Activated T-cell treated with anti-CD3 and anti-CD28 coated beads for 48 hours (primary cell): Measurements from ENCODE around the gene RPH3AL.
"Not testable (repeated sequence)": the region's sequence is repeated elsewhere in the genome, so short reads cannot be mapped to it uniquely, and the experiment has no call there.

ENCODE experiments used
- DNase-seq: peaks from one replicate; pipeline ENCODE4 v3.0.0-alpha.2; 2020; ENCODE audit warnings: low read depth

RPH3AL gene

DNA sequence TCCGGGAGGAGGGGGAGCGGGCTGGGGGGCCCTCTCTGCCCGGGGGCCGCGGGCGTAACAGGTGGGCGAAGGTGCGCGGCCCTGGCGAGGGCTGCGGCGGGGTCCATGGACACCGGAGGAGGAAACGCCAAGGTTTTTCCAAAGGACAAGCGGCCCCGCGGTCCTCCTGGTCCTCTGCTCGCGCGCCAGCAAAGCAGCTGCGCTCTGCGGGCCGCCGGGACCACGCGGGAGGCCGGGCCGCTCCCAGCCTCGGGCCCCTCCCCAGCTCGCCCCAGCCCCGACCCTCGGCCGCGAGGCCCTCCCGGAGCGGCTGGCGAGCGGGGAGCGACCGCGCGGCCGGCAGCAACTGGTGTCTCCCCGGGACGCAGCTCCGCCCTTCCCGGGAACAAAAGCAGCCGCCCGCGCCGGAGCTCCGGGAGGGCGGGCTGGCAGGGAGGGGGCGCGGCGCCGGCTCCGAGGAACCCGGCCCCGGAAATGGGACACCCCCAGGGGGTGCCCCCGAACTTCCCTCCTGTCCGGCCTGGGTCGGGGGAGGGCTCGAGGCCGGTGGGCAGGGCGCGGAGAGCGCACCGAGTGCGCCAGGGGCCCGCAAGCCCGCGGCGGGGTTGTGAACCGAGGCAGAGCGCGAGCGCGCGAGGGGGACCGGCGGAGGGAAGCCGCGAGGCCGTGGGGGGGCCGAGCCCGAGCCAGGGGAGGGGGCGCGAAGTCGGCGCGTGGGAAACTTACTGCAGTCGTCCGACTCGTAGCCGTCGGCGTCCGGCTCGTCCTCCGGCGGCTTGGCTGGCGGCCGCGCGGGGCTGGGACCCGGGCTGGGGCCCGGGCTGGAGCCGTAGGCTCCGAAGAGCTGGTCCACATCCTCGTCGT, 172.0 kb downstream of the RPH3AL start:
- no peak for DNase-seq

GRCh38 chr17:179781-180380, 172.7 kb downstream of the RPH3AL start:
- no peak for DNase-seq

- no peak for DNase-seq
Observed at GRCh38 chr17:179066-179432, 173.6 kb downstream of the RPH3AL start.

DNA sequence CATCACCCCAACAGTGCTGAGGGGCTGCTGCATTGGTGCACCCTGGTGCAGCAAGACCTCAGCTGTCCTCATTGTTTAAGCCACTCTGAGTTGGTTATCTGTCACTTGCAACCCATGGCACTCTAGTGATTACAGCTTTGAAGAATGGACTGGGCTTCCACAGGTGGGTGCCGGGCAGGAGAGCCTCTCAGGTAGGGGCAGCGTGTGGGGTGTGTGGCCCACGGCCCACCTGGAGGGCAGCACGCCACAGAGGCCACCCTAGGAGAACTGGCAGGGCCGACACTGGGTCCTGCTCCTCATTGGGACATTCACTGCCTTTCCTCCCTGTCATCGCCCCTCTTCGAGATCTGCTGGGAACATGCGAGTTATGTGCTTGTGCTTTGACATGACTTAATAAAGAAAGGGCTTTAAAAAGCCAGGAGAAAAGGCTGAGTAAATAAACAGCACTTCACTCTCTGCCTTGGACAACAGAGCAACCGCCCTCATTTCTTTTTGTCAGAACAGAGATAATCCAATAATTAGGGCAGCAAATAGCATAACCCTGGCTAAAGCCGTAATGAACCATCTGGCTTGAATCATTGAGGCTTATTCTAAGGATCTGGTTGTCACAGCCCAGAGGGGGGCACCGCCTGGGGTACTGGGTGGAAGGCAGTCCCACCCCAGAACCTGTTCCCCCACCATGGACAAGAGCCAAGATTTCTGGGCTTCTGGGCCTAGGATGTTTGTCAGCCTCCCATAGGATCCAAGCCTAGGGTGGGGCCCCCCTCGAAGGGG, 174.1 kb downstream of the RPH3AL start:
- no peak for DNase-seq

DNA sequence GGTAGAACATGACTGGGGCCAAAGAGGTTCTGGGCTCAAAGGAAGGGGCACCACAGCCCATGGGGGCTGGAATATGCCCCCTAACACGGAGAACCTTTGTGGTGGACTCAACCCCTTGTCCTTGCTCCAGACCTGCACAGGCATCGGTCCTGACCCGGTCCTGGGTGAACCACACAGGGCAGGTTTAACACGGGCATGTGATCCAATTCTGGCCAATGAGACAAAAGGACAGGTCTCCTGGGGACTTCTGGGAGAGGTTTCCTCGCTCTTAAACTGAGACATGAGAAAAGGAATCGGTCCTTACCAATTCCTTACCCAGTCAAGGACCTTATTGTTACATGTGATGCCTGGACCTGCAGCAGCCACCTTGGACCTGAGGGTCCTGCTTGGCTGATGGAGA, 174.8 kb downstream of the RPH3AL start:
- no peak for DNase-seq

DNA sequence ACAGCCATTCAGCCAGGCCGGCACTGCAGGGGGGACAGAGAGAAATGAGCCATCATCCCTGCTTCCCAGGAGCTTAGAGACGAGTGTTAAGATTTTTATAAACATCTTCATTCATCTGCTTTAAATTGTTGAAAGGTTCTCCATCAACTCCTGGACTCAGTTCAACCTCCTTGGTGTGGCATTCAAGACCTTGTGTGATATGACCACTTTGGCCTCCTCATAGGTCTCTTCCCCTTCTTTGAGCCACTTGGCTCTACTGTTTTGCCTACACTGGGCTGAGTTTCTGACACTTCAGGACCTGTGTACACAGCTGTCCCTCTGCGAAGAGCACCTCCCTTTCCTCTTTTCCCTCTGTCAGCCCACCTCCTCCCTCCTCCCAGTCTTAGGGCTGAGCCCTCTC, 175.5 kb downstream of the RPH3AL start:
- DNase-seq = no peak

GRCh38 chr17:173166-173911, 179.3 kb downstream of the RPH3AL start:
- no peak for DNase-seq

DNA sequence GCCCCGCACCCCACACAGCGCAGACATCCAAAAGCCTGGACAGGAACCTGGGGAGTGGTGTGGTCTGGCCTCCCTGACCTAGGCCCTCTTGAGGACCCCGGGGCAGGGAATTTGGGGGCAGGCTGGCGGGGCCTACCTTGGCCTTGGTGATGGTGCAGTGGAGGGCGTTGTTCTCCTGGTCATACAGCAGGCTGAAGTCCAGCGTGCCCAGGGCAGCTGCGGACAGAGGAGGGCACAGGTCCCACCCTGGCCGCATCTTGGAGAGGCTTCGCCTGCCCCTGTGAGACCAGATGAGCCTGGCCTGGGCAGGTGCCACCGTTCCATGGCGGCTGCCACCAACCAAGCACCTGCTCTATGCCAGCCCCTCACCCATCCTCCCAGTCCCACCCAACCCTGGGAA, 180.2 kb downstream of the RPH3AL start:
- no peak for DNase-seq

- no peak for DNase-seq
Observed at GRCh38 chr17:171871-172270, 180.7 kb downstream of the RPH3AL start.

DNA sequence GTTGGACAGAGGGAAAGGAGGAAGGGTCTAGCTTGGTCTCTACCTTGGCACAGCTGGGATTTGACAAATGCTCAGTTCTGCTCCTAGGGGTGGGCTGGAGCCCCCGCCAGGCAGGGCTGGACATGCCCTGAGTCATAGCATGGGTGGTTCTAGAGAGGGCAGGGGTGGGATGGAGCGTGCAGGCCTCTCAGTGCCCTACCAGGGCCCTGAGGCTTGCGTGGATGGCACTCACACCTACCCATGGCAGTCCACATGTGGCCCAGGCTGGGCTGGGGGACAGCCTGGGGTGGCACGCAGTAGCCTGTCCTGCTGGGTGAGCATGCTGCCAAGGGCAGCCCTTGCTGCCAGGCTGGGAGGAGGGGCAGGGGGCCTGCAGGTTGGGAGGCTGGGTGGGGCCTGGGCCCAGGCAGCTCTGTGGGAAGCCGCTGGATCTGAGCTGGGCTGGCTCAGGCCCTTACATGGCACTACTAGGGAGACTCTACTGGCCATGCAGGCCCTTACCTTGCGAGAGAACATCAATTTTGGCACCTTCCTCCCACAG, 182.4 kb downstream of the RPH3AL start:
- no peak for DNase-seq

DNA sequence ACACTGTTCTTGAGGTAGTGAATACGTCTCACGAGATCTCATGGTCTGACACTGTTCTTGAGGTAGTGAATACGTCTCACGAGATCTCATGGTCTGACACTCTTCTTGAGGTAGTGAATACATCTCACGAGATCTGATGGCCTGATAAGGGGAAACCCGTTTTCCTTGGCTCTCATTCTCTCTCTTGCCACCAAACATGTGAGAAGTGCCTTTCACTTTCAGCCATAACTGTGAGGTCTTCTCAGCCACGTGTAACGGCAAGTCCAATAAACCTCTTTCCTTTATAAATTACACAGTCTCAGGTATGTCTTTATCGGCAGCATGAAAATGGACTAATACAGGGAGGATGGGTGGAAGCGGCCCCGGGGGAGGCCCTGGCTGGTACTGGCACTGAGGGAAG, 184.0 kb downstream of the RPH3AL start:
- DNase-seq = not testable (repeated sequence)

- no peak for DNase-seq
Observed at GRCh38 chr17:165939-166338, 186.7 kb downstream of the RPH3AL start.

DNA sequence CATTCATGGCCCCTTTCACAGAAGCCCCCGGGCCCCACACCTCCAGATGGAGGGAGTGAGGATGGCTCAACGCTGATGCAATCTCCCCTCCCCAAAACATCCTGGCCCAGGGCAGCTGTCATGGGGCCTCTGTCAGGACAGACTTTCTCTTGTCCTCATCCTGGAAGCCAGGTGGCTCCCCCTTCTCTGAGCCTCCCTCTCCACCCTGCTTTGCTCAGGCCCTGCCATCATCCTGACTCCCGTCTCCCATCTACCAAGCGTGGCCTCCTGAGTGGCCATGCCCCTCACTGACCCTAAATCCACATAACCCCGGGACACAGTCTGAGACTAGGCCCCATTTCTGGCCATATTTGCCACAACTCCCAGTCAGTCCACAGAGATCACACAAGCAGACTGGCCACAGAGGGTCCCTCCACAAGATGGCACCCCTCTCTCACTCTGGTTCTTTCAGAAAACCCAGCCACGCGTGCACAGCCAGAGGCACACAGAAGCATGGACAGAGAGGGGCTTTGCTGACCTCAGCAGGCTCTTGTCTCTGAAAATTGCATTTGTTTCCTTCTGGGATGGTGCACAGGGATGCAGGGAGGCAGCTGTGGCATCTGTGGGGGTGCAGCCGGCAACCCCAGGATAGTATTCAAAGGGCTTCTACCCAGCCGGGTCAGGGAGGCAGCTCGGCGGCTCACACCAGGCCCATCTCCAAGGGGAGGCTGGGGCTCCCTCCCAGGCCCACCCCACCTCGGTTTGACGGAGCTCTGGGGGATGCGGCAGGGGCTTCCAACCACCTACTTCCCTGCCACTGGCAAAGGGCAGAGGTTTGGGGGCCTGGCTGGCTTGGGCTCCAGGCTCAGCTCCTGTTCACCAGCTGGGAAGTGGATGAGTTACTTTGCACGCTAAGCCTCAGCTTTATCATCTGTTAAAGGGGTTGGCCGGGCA, 188.0 kb downstream of the RPH3AL start:
- DNase-seq = no peak

GRCh38 chr17:163514-164098, 189.0 kb downstream of the RPH3AL start:
- DNase-seq = no peak

DNA sequence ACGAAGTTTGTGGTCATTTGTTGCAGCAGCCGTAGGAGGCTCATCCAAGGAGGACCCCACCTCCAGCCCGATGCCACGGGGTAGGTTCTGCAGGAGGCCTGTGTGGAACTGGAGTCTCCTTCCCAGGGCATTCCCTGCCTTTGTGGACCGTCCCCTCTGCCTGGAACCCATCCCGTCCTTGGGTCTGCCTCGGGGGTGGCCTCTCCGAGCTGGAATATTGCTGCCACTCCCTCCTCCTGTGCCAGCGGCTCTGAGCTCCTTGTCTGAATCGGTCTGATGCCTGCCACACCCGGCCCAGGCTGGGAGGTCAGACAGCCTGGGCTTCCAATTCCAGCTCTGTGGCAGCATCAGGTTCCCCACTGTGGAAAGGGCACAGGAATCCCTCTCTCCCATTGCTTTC, 189.9 kb downstream of the RPH3AL start:
- DNase-seq = no peak
